ENCODE results near the gene KCNJ5.
"Not testable (repeated sequence)": the region's sequence is repeated elsewhere in the genome, so short reads cannot be mapped to it uniquely, and the experiment has no call there.

Gene KCNJ5

DNA sequence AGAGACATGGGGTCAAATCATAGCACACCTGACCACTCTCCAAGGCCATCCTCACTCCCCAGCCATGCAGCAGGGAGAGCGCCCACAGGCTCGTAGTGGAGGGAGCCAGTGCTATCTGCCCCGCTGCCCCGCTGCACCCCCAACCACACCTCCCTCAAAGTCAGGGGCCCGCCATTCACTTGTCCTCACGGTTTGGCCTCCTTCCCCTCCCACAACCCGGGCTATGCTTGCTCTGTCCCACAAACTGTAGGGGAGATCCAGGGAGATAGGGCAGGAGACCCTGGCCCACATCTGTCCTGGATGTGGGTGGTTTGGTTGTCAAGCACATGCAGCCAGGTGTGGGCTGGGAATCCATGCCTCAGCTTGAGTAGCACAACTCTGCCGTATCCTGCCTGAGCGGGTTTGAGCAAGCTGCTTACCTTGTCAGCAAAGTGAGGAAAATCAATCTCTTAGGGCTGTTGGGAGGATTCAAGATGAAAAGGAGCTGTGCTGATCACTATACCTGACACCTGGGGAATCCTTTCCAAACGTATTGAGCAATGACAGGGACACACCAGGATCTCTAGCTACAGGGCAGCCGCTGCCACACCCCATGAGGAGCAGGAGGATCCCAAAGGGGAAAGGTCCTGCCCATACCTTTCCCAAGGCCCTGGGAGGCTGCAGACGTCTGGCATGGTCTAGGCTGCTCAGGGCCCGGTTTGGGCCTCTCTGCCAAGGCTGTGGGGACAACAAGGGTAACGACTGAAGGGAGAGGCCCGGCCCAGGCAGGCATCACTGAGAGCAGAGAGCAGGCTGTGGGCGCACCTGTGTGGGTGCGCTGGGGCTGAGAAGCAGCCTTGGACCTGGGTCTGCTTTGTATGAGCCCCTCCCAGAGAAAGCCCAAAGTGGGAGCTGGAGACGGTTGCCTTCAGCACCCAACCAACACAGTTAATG is 23.3 kb downstream of the KCNJ5 start:
- DNase-seq, result no peak

DNA sequence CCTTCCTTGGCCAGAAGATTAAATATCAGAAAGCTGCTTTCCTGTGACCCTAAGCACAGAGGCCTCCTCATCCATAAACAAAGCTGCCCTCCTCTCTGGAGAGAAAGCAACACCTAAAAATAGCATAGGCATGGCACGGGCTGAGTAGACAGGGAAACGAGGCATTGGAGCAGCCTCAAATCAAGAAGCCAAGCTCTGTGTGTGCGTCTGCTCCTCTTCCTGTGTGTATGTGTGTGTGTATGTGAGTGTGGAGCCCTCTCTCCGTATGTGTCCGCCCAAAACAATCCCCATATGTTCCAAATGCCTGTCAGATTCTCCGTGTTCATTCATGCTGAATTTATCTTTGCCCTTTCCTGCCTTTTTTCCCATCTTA is 24.0 kb downstream of the KCNJ5 start:
- DNase-seq, result no peak

DNA sequence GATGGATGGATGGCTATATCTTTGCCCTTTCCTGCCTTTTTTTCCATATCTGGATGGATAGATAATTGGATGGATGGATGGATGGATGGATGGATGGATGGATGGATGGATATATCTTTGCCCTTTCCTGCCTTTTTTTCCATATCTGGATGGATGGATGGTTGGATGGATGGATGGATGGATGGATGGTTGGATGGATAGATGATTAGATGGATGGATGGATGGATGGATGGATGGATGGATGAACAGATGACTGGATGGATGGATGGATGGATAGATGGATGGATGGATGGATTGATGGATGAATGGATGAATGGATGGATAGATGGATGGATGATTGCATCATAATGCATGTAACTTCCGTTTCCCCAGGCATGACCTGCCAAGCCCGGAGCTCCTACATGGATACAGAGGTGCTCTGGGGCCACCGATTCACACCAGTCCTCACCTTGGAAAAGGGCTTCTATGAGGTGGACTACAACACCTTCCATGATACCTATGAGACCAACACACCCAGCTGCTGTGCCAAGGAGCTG is 24.9 kb downstream of the KCNJ5 start:
- no peak for DNase-seq

DNA sequence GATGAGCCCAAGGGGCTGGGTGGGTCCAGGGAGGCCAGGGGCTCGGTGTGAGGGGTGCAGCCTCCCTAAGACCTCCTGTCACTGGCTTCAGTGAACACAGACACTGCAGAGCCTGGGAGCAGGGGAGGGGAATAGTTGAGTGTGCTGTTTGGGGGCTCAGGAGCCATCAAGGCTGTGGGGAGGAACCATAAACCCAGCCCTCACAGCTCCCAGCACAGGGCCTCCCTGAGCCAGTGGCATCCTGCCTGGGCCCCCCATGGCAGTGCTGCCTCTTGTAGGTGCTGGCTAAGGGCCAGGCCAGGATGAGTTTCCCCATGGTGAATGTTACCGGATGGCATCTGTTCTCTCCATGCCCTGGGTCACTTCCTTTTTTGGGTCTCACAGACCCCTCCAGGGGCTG is 25.5 kb downstream of the KCNJ5 start:
- DNase-seq, result no peak

DNA sequence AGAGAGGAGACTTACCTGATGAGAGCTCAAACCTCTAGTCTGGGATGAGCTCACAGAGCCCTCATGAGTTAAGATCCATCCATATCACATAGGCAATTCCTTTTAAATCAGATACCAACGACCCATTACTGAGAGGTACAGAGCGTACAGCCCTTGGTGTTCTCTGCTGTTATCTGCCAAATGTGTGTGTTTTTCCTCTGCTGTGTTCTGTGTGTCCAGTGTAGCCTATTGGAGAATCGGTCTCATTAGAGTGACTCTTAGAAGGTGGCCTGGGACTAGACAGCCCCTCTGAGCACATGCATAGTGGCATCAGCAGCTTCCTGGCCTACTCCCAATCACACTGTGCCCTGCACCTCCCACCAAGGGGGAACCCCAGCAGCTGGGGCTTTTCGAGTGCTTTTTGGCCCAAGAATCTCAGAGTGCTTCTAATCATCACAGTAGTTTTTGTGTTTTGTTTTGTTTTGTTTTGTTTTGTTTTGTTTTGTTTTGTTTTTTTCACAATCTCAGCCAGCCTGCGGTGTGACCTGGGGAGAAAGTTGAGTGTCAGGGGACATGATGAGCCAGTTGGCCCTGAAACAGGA is 26.1 kb downstream of the KCNJ5 start:
- DNase-seq, result no peak

DNA sequence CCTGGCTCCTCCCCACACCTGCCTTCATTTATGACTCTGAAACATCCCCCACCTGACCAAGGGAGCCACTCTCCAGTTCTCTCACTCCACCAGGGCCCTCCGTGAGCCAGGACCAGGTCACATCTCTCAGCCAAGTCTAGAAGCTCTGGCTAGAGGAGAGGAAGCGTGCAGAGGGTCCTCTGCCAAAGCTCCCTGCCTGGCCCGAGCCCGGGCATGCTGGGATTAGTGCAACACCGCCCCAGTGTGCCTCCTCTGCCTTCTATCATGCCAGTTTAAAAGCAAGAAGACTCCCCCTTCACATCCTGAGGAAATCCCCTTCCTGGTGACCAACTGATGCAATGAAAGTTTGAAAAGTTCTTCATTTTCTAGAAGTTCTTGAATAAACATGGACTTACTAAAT is 28.1 kb downstream of the KCNJ5 start:
- DNase-seq, result no peak

DNA sequence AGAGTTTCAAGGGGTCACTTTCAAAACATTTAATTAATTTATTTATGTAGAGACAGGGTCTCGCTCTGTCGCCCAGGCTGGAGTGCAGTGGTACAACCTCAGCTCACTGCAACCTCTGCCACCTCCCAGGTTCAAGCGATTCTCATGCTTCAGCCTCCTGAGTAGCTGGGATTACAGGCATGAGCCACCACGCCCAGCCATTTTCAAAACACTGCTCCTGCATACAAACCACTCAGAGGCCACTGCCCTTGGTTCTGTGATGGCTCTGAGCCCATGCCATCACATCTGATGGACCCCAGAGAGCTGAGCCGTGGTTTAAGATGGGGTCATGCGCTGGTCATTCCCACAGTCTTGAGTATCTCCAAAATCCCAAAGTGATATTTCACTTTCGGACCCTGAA is 28.5 kb downstream of the KCNJ5 start:
- not testable (repeated sequence) for DNase-seq

DNA sequence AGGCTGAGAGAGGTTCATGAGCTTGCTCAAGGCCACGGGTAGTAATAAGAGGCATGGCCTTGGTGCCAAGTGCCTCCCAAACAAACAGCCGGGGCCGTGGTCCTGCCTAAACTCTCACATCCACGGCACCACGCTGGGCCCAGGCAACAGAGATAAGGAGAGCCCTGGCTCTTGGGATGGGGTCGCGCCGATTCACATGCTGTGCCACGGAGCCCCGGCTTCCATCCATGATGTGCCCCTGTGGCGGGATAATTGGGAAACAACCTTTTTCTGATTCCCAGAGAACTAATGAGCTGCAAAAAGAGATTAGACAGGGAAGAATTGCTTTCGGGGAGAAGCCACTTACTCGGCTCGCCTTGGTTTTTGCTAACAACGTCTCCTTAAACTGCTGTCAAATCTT is 29.5 kb downstream of the KCNJ5 start:
- DNase-seq, result no peak

DNA sequence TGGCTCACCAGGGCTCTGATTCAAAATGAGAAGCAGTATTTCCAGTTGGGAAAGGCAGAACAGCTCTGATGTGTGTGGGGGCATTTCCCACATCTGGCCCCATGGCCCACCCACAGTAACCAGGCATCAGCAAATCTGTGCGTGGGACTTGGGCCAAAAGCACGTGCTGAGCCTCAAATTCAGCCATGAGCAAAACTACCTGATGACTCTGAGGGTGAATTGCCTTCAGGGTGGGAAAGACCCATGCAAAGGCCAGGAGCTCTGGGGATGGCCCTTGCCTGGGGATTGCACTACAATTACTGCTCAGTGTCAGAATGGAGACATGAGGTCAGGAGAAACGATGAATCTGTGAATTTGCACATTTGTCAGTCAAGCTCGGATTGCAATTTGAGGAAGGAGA is 30.6 kb downstream of the KCNJ5 start:
- DNase-seq, result no peak

DNA sequence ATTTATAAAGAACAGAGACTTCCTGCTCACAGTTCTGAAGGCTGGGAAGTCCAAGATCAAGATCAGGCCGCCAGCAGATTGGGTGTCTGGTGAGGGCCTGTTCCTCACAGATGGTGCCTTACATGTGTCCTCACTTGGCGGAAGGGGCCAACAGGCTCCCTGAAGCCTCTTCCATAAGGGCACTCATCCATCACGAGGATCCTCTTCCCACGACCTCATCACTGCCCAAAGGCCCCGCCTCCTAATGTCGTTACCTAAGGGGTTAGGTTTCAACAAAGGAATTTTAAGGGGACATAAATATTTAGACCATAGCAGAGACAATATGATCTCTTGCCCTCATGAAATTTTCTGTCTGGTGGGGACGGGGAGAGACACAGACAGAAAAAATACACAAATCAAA is 32.9 kb downstream of the KCNJ5 start:
- DNase-seq, result no peak

DNA sequence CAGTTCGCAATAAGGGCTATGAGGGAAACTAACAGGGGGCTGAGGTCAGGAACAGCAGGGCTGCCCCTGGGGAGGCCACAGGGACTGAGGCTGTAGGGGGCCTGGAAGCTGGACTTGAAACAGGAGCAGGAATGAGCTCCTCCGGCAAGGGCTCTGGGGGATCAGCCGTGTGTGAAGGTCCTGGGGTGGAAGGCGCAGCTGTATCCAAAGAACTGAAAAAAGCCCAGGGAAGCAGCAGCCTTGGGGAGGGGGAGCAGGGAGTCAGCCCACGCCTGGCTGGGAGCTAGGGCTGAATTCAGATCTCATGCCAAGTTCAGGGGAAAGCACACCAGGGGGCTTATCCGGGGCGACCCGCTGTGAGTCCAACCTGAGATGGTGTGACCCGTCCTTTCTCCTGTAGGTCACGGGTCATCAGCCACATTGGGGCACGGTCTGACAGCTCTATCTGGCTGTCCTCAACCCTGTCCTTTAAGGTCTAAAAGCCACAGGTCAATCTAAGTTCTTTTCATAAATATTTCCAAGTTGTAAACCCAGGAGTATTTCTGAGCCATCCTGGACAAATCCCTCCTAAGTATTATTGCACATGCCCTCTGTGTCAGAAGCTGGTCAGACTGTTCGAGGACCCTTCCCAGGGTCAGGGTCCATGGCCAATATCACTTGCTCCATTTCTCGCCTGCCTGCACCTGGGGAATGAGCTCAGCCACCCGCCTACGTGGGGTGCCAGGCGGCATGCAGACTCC is 33.5 kb downstream of the KCNJ5 start:
- DNase-seq, result no peak

DNA sequence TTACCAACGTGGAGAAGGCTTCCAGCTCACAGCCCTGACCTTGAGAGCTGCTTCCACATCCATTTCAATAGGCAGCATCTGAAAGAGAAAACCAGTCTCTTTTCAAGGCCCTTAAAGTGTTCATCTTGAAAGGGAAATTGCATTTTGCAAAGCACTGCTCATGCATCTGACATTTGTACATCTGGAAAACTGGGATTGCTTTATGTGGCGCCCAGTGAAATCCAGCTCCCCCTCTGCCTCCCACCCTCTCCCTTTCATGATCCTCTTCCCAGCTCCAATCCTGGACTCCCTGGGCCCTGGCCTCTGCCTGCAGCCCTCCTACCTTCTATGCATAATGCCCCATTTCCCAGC is 34.1 kb downstream of the KCNJ5 start:
- DNase-seq, result no peak

DNA sequence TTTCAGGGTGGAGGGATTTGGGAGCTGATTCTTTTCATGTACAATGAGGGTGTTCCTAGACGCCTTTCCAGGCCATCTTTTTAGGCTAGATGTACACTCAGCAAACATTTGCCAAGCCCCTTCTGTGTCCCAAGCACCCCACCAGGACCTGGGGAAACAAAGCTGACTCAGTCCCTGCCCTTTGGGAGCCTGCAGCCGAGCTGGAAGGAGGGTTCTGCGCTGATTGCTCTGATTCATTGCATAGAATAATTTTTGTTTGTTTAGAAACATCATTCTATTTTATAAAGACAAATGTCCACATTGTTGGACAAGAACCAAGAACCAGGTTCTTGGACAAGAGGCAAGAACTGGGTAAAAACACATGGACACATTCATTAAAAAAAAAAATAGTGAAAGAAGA is 34.8 kb downstream of the KCNJ5 start:
- DNase-seq, result no peak

DNA sequence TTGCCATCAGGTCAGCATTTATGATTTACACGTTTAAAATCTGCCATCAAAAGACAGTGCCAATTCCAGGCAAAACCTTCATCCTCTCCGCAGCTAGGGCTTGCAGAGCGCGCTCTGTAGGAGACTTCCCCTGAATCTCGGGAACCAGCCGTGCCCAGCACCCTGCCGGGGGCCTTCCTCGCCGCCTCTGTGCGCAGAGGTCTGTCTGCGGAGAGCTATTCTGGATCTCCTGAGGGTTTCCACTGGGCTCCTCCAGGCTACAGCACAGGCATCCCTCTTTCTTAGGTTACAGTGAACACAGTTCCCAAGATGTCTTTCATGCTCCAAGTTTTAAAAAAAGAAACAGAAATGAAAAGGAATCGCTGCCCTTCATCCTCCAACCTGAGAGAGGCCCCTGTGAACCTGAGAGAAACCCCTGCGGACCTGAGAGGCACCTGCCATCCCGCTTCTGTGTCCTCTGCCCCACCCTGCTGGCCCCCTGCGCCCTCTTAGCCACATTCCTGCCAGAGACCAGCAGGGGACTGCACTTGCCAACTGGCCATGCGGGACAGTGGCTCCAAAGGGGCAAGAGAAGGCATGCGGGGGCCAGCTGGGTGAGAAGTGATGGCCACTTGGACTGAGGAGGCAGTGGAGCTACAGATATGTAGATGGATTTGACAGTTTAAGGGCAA is 35.4 kb downstream of the KCNJ5 start:
- DNase-seq, result no peak

DNA sequence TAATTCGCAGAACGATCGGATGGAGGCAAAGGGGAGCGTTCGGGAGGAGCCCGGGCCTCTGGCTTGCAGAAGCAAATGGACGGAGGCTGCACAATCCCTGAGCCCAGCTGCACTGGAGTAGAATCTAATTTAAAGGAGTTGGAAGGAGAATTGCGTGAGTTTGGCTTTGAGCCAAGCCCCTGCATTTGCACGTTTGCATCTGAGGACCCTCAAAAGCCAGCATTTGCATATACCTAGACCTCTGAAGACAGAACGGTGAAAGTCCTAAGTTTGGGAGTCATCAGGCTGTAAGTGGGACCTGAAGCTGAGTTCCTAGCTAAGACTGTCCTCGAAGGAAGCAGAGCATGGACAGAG is 35.9 kb downstream of the KCNJ5 start:
- DNase-seq, result no peak

DNA sequence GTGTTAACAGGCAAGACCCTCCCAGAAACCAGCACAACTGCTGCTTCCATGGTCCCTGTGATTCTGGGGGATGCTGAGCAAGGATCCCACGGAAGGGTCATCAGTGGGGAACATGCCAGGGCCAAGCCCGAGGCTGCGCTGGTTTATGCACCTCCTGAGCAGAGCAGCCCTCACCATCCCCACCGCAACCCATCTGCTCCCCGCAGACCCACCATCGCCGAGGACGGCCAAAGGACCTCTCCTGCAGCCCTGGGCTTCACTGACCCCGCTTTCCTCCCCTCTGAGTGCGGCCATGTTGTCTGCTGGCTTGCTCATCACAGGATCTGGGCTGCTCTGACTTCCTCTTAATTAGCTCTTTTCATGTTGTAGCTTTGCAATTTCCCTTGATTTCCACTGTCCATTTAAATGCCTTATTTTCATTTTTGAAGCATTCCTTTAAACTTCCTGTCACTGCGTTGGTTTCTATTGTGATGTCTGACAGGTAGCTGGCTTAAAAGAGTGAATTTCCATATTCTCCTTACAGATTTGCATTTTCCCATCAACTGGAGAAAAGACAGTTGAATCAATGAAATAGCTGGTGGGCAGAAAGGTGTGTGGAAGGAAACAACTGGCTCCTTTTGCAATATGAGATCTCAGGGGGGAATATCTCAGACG is 36.7 kb downstream of the KCNJ5 start:
- DNase-seq, result no peak

DNA sequence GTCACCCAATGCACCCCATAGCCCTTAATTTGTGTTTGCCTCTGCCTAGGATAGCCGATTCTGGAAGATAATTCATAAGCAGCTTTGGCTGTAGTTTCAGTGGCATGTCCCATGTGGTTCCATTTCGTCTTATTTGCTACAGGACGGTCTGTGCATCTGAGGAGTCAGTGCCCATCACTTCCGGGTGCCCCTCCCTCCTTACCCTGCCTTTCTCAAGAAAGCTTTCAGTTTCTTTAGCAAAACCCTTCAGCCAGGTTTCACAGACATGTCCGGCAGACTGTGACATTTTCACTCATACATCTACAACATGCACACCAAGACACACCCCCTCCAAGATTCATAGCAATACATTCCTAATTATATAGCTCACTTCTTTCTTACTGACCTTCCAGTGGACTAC is 37.2 kb downstream of the KCNJ5 start:
- no peak for DNase-seq

DNA sequence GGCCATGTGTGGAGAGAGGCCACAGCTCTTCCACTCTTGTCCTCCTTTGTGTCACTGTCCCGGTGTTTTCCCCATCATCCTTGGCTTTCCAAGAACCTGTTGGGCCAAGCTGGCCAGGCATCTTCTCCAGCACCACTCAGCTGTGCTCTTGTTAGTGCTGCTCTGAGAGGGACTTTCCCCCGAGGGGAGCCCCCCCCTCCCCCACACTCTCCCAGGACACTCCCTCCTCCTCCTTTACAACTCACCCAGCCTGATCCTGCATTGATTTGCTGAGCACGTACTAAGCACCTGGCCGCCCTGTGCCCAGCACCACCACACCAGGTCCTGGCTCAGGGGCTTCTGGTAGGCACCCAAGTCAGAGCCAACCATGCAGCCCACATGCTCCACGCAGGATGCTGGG is 38.3 kb downstream of the KCNJ5 start:
- DNase-seq, result no peak

DNA sequence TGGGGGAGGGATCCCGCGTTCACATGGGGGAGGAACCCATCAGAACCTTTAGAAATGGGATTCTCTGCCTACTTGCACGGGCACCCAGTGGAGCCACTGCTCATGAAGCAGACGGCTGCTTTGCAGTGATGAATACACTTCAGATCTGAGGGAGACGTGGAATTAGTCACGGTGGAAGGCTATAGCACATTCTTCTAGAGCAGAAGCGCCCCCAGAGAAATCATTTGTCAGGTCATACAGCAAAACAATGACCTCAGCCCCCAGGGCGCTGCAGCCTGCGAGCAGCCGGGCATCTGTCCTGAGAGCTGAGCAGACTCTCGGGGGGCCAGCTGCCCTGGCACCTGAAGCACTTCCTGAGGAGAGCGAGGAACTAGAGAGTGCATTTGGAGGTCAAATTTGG is 38.8 kb downstream of the KCNJ5 start:
- DNase-seq, result no peak

DNA sequence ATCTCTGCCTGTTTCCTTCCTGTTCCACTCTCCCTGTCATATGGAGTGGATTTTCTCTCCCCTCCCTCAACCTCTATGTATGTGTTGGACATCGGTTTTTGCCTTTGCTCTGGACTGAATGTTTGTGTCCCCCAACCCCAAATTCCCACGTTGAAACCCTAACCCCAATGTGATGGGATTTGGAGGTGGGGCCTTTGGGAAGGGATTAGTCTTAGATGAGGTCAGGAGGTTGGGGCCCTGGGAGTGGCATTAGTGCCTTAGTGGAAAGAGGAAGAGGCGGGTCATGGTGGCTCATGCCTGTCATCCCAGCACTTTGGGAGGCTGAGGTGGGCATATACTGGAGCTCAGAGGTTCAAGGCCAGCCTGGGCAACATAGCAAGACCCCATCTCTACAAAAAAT is 39.9 kb downstream of the KCNJ5 start:
- DNase-seq, result no peak

DNA sequence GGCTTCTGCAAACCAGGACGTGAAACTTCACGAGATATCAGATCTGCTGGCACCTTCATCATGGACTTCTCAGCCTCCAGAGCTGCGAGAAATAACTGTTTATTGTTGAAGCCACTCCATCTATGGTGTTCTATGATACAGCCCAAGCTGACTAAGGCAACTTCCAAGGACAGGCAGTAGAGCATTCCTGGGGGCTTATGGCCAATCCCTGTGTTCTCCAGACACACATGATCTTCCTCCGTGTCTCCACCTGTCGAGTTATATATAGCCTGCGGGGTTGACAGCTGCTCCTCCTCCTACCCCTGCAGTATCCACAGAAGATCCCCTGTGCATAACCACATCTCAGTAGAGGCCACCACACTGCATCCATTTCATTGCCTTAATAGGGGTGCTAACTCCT is 40.5 kb downstream of the KCNJ5 start:
- no peak for DNase-seq

DNA sequence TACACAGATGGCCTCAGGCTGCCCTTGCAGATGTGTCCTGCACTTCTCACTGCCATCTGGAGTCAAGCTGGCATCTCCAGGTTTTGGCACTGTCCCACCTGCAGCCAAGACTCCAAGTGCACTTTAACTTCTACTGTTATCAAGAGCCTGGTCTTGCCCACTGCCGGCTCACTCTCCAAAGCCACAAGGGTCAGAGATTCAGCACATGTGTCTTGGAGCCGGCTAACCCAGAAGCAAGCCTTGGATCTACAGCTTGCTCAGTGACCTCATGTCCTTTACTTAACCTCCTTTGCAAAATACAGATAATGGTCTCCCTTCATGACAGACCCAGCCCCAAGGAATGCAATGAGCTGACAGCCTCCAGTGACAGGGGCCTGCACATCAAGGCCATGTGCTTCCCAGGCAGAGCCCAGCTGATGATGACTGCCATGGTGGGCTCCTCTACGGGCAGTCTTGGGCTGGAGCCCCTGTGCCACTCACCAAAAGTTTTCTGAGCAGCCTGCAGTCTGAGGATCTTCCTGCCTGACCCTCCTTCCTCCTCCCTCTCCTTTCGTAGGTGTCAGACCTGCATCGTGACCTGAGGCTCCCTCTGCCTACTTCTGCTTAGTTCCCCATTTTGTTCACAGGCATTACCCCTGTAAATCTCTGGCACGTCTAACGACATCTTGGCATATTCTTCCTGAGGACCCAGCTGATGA is 42.5 kb downstream of the KCNJ5 start:
- no peak for DNase-seq

All from cerebellar nuclear complex (tissue), 1 donor.